ENCODE data around the gene PAQR7. TPM values are rescaled to one million over a fixed set of nuclear protein-coding genes. Genes with fewer than 3 reads are reported as not detected.
A peak's percentile ranks its signal among the peaks of the same experiment; 100 is the strongest.

The PAQR7 gene
- total RNA-seq, 2 experiments from 2014 or later, result 4.1 to 4.2 TPM

Small RNAs within 50 kb of the gene (microRNA-seq; reads per million reads assigned to microRNA genes)
- gene MIR3917 (ENCODE audit: borderline microRNAs expressed, borderline number of aligned reads, borderline replicate concordance), result 5.1 reads per million, percentile 14 among the genes with 10 or more reads in this experiment

Other genes with a start within 250 kb of the PAQR7 start
- 10 to 100 TPM; 26.8 to 26.9 TPM for gene SELENON, start 75.5 kb downstream of the PAQR7 start, total RNA-seq
- gene MTFR1L, start 55.8 kb downstream of the PAQR7 start, total RNA-seq, result 10 to 100 TPM; 28.0 to 31.1 TPM
- 10 to 100 TPM in 1 of 2 experiments, 1 to 10 TPM in 1; 7.8 to 10.1 TPM for gene AUNIP, start 16.3 kb downstream of the PAQR7 start, total RNA-seq
- 100 to 1,000 TPM; 619 to 630 TPM for gene STMN1, start 30.7 kb upstream of the PAQR7 start, total RNA-seq
- gene PAFAH2, start 122.4 kb upstream of the PAQR7 start, total RNA-seq, result 1 to 10 TPM; 5.9 to 7.3 TPM
- not detected for gene EXTL1, start 146.1 kb upstream of the PAQR7 start, total RNA-seq
- gene SLC30A2, start 170.4 kb upstream of the PAQR7 start, total RNA-seq, result not detected
- under 1 TPM; 0.17 to 0.19 TPM for gene TRIM63, start 191.9 kb upstream of the PAQR7 start, total RNA-seq
- gene PDIK1L, start 236.1 kb upstream of the PAQR7 start, total RNA-seq, result 10 to 100 TPM; 14.9 to 15.2 TPM

Measured in activated CD4-positive, alpha-beta memory T cell treated with anti-CD3 and anti-CD28 coated beads for 36 hours (primary cell).